ENCODE measurements around the gene HSPA9.
"Not testable (repeated sequence)": the region's sequence is repeated elsewhere in the genome, so short reads cannot be mapped to it uniquely, and the experiment has no call there.

The HSPA9 gene

GRCh38 chr5:138529812-138530211 is 45.4 kb downstream of the HSPA9 start:
- no peak for DNase-seq (ENCODE audit: low spot score)

GRCh38 chr5:138528744-138529469 is 46.3 kb downstream of the HSPA9 start:
- DNase-seq (ENCODE audit: low spot score) = no peak

- no peak for DNase-seq (ENCODE audit: low spot score)
Measured at GRCh38 chr5:138528208-138528607, 47.0 kb downstream of the HSPA9 start.

- no peak for DNase-seq (ENCODE audit: low spot score)
Measured at GRCh38 chr5:138527170-138527569, 48.0 kb downstream of the HSPA9 start.

GRCh38 chr5:138523406-138523805 is 51.8 kb downstream of the HSPA9 start:
- DNase-seq (ENCODE audit: low spot score) = no peak

DNA sequence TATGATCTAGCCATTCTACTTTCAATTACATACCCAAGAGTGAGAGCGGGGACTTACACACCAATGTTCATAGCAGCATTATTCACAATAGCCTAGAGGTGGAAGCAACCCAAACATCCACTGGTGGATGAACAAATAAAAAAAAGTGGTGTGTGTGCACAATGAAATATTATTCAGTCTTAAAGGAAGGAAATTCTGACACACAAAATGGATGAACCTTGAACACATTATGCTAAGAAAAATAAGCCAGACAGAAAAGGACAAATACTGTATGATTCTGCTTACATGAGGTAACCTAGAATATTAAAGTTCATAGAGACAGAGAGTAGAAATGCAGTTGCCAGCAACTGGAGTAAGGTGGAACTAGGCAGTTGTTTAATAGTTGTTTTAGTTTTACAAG is 54.2 kb downstream of the HSPA9 start:
- no peak for DNase-seq (ENCODE audit: low spot score)

- DNase-seq (ENCODE audit: low spot score) = no peak
Measured at GRCh38 chr5:138517437-138517836, 57.8 kb downstream of the HSPA9 start.

DNA sequence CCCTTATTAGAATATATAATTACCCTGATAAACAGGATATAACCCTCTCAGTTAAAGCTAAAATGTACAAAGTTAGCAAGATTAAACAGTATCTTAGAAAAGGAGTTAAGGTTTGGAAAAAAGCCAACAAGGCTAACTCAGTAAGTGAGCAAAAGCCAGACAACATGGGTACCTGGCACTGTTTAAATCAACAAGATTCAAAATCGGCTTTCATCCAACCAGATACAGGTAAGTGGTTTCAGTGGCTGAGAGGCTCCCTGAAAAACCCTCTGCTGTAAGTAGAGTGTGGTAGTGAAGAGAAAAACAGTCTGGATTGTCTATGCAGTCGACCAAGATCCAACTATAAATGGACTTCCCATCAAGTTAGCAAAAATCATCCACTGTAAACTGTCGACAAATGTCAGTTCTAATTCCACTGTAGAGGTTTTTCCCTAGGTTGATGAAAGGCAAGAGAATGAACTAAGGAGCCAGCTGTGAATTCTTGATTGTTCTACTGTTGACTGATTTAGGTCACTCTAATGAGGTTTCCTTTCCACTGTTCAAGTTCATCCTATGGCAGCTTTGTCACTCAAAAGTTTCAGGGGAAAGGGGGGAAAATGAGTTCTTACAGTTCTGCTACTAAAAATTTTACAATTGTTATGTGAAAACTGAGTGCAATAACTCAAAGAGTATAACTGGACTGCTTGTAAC is 59.5 kb downstream of the HSPA9 start:
- no peak for DNase-seq (ENCODE audit: low spot score)

GRCh38 chr5:138514021-138514420 is 61.2 kb downstream of the HSPA9 start:
- DNase-seq (ENCODE audit: low spot score) = no peak

- no peak for DNase-seq (ENCODE audit: low spot score)
Measured at GRCh38 chr5:138508958-138509357, 66.2 kb downstream of the HSPA9 start.

DNA sequence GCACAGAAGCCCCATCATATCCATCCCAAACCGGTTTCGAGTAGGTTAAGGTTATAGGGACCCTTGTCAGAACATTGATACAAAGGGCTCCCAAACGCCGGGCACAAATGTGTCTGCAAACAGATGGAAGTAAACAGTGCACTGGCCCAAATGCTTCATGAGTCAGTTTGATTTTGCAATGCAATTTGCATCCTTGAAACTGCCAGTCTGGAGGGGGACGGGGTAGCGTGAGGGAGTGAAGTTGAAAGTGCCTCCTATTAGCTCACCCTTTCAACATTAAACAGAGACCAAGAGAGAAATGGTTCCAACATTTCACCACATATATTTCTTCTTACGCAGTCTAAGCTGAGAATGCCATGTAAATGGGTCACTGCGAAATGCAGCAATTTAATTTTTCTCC is 67.7 kb downstream of the HSPA9 start:
- not testable (repeated sequence) for DNase-seq (ENCODE audit: low spot score)

DNA sequence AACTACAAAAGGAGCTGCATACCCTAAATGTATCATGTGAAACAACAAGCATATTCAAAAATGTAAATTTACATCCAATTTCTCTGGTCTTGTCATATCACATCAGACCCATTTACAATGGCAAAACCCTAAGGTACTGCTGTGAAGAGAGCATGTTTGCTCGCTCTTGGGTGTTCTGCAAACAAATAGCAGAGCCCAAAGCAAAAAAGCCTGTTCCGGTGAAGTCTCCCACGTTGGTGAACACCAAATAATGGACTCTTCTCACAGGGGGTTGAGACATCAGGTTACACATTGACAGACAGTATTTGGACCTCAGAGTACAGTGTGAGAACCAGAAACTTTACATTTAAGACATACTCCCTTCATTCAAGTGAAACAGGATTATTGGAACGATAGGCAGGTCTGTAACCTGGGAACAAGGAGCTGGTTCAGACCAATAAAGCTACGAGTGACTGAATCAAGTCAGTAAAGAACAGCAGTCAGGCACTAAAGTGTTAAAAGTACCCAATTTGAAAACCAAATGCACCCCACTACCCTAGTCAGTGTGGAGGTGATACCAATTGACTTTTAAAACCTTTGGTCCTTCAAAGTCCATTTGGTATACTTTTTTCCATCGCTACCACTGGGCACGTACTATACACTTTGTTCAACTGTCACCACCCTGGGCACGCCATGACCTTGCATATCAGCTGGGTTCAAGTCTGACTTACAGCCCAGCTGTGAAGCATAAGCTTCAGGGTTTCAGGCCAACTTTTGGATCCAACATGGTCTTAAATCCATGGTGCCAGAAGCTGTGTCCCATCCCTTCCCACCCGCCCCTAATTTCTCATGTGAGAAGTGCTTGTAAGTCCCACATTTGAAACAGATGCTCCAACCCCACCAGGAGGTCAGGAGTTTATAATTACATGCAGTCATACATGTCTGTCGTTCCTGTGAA is 68.6 kb downstream of the HSPA9 start:
- DNase-seq (ENCODE audit: low spot score) = no peak

DNA sequence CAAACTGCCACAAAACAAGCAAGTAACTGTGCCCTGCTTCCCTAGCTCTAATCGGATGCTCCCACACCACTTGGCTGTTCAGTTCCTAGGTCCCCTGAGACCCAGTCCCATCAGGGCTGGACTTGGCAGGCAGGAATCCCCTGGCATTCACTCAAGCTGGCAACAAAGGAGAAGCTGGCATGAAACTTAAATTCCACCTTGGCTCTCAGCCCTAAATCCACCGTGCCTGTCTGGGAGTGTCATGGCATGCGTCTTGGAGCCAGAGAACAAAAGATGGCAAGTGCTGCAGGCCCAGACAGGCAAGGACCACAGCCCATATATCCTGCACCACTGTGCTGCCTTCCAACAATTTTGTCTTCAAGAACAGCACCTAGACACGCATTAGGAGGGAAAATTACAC is 70.4 kb downstream of the HSPA9 start:
- DNase-seq (ENCODE audit: low spot score) = no peak

Measured in hepatic stellate cell (primary cell).